NK-92 treated with Interleukin-12 subunit alpha and Interleukin-12 subunit beta, amount 100 ng/mL, for 24 hours (cell line): Measurements from ENCODE around the gene SLA2.
"Not testable (repeated sequence)": the region's sequence is repeated elsewhere in the genome, so short reads cannot be mapped to it uniquely, and the experiment has no call there.

Experiments
- DNase-seq: peaks from one replicate; lab custom pipeline; 2025; lab: John Stamatoyannopoulos, UW

Gene SLA2, protein sequence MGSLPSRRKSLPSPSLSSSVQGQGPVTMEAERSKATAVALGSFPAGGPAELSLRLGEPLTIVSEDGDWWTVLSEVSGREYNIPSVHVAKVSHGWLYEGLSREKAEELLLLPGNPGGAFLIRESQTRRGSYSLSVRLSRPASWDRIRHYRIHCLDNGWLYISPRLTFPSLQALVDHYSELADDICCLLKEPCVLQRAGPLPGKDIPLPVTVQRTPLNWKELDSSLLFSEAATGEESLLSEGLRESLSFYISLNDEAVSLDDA

DNA sequence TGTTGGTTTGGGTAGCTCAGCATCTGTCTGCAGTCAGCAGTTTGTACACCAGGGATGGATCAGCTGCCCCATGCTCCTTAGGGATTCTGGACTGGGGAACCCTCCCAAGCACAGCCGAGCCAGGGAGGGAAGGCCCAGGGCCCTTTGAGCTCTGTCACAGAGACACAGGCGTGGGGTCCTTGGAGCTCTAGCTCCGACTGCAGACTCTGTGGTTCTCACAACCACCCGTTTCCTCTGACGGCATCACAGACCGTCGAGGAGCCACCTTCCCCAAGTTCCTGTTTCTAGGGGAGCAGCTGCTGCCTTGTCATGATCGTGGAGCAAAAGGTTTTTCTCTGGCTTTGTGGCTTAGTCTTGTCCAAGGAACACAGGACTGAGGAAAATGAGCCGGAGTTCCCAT lies at the start of gene SLA2:
Gene SLA2 (minus strand): TSS at position 199 of the 400 bp plus-strand sequence. CDS start 4,861 bp downstream, outside the sequence.
- peak; percentile 61 for DNase-seq

DNA sequence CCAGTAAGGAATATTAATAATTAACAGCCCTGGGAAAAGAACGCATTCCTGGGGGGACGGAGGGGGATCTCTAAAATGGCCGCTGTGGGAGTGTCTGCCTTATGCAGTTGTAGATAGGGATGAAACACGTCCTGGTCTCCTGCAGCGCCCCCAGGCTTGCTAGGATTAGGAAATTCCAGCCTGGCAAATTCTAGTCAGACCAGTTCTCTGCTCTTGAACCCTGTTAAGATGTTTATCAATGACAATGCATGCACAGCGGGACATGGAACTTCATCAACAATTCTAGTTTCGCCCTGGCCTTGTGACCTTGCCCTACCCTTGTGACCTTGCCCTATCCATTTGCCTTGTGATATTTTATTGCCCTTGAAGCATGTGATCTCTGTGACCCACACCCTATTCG lies 49.5 kb upstream of the SLA2 start:
- not testable (repeated sequence) for DNase-seq

DNA sequence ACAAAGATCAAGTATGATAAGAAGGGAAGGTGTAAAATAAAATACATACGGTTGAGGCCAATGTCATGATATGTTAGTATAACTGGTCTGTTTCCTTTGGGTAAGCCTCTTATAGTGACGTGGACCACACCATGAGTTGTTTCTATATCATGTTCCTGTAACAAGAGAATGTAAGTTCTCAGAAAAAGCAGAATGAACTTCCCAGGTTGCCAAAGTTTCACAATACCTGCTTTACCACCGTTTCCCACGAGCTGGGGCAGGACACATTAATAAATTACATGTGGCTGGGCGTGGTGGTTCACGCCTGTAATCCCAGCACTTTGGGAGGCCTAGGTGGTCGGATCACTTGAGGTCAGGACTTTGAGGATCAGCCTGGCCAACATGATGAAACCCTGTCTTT lies 42.6 kb upstream of the SLA2 start:
- DNase-seq, result no peak

DNA sequence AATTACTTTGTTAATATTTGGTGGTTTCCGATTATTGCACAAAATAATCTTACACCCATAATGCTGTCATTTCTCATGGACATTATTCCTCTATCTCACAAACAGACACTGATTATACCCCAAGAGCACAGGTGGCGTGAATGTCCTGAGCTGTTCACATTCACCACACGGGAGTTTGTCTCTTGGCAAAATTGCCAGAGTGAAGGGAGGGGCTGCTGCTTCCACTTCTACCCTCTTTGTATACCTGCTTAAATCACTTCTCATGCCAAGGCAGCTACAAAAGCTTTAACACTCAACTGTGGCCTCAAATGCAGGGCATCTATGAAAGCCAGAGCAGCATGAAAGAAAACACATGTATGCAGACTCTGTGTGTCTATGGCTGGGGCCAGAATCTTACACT lies 41.9 kb upstream of the SLA2 start:
- no peak for DNase-seq

DNA sequence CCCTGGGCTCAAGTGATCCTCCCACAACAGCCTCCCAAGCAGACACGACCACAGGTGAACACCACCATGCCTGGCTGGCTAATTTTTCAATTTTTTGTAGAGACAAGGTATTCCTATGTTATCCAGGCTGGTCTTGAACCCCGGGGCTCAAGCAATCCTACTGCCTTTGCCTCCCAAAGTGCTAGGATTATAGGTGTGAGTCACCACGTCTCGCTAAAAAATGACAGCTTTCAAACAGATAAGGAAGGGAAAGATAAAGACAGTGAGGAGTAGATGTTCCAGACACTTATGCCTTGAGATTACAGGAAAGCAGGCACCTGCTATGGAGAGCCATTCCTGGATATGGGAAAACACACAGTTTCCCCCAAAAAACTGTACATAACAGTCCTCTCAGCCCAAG lies 40.9 kb upstream of the SLA2 start:
- DNase-seq, result no peak

DNA sequence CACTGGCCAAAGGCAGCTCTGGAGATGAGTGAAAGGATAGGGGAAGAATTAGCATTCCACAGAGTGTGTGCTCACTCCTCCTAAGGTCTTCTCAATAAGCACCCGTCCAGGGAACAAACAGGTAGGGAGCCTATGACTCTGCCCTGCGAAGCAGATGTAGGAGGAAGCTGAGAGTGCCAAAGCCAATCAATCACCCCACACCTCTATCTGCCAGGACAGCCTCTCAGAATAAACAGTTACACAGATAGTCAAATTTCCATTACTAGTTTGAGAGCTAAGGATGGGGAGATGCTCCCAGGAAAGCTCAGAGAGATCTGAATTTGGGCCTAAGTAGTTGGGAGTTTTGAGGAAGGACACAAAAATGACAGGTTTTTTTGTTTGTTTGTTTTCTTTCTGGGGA lies 40.5 kb upstream of the SLA2 start:
- DNase-seq, result no peak

DNA sequence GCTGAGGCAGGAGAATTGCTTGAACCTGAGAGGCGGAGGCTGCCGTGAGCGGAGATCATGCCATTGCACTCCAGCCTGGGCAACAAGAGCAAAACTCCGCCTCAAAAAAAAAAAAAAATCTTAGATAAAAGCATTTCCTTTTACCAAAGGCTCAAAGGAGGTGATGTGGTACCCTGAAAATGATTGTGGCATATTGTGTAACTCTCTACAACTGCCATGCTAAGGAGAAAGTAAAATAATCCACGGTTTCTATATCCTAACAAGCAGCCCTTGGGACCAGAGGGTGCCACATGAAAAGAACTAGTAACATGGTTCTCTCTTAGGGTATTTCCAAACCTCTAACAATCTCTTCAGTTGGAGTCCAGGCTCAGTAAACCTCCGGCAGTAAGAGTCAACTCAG lies 38.8 kb upstream of the SLA2 start:
- DNase-seq, result no peak

DNA sequence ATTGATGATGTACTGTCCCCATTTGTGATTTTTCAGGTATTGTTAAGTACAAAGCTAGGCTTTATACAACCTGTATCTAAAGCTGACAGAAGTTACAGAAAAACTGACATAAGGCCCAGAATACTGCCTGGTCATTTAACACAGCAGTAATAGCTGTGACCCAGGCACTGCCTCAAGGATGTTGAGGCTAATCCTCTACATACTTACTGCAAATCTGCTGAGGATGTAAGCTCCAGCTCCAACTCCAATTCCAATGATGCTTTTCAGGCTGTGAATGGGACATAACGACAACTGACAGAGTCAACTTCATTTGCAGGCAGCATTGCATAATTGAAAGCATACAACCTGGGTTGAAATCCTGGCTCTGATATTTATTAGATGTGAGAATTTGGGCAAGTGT lies 36.3 kb upstream of the SLA2 start:
- no peak for DNase-seq

DNA sequence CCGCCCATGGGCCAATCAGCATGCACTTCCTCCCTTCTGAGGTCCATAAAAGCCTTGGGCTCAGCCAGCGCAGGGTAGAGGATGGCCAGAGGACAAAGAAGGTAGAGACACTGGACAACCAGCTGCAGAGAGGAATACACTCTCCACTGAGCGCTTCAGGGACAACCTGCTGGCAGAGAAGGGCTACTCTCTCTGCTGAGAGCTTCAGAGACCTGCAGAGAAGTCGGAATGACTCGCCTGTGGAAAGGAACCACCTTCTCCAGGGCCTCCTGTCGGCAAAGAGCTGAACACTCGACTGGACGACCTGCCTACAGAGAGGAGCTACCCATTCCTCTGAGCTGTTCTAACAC lies 31.4 kb upstream of the SLA2 start:
- no peak for DNase-seq

DNA sequence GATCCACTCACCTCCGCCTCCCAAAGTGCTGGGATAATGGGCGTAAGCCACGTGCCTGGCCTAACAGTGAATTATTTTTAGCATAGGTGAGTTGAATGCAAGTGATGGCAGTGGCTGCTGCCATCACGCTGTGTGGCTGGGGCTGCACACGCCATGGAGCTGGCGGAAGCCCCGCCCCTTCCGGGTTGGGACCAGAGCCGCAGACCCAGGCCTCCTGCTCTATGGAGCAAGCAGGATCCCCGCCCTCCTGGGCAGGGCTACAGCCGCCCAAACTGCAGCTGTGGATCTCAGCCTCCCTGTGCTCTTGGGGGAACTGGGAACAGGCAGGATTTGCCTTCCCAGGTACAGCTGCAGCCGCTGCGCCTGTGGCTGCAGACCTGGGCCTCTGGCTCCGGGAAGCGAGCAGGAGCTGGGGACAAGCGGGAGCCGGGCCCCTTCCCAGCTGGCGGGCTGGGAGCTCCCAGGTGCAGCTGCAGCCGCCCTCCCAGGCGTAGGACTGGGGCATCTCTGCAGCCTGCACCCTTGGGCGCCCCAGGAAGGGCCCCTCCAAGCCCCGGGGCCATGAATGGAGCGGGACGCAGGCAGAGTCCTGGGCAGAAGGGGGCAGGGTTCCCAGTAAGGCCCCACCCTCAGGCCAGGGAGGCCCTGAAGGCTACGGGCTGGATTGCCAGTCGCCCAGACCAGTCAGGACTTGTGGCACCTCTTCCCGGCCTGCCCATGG lies 30.9 kb upstream of the SLA2 start:
- DNase-seq, result no peak

DNA sequence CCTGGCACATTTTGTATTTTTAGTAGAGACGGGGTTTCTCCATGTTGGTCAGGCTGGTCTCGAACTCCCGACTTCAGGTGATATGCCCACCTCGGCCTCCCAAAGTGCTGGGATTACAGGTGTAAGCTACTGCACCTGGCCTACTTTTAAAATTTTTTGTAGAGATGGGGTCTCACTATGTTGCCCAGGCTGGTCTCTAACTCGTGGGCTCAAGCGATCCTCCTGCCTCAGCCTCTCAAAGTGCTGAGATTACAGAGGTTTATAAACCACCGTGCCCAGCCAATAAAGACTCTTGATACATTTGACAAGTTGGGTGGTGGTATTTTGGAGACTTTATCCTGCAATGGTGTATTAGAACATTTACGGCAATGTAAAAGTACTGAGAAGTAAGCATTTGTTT lies 29.5 kb upstream of the SLA2 start:
- DNase-seq, result not testable (repeated sequence)

DNA sequence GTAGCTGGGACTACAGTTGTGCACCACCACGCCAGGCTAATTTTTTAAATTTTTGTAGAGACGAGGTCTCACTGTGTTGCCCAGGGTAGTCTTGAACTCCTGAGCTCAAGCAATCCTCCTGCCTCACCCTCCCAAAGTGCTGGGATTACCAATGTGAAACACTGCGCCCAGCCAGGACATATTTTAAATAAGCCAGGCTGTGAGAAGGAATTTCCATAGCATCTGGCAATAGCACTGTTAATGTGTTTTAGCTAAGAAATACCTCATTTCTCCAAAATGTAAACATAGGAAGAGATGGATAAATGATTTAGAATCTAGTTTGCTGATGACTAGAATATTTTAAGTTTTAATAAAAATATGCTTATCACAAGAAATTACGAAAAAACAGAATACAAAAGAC lies 27.0 kb upstream of the SLA2 start:
- DNase-seq, result no peak

DNA sequence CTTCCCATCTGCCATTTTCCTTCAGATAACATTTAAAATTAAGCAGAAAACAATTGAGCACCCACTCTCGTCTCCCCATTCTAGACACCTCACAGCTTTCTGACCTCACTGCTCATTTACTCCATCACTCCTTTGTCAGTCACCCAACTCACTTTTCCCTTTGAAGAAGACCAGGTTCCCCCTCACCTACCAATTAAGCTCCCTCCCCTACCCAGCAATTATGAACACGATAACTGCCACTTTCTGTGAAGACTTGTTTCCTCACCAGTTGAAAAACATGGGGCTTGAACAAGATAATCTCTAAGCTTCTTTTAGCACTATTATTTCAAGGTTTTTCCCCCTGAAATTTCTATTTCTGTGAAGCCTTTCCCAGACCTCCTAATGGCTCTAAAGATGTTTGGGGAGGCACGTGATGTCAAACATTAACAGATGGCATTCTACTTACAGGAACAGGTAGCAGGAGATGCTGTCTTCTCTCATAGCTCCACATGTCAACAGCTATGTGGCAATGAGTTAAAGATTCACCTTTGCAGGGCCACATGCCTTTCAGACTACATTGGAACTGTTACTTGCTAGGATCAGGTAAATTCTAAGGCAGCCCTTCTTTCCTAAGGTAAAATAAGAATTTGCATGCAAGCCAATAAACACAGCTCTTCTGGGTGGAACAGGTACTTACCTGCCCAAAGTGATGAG lies 24.8 kb upstream of the SLA2 start:
- DNase-seq, result no peak

DNA sequence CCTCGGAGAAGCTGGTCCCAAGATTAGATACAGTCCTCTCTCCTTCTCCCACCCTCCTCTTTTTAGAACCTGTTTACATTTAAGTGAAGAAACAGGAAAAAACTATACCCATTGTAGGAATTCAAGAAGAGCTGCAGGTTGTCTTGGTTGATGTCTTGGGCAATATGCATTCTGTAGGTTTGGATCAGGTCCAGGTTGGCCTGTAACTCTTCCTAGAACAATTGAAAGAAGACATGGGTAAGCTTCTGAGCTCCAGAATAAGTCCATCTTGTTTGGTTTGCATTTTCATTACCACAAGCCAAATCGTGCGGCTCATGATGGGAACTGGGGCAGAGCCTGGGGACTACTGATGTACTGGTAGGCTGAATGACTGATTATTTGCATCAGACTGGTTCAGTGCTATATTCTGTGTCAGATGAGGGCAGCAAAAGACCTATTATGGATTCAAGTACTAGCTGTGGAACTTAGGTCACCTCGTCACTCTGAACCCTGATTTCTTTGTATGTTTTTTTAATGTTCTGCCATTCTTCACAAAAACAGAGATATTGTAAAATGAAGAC lies 20.3 kb upstream of the SLA2 start:
- DNase-seq, result no peak

DNA sequence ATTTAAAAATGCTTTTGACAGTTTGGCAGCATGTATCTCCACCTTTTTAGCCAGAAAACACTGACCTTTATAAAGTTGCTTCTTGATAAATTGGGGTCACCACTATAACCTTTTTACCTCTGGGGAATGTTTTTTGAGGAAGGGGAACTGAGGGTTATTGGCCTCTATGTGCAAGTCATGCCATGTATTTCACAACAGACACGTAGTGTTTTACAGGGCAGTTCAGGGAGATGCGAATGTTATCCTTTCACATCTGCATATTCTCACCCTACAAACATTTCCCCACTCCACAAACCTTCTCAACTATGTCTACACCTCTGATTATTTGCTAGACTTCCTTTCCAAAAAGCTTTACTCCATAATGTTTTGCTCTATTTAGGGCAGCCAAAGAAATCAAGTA lies 17.0 kb upstream of the SLA2 start:
- DNase-seq, result no peak

DNA sequence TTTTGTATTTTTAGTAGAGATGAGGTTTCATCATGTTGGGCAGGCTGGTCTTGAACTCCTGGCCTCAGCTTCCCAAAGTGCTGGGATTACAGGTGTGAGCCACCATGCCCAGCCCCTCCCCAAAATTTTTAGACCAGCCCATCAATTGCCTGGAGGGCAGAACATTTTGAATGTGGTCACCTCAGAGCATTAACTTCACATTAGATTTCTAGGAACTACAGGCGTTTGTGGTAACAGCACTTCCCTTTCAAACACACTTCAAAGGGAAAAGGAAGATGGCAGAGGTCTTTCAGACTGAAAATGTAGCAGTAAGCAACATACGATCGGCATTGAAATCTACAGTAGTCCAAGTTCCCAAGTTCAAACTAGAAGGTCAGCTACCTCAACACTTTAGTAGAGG lies 12.3 kb upstream of the SLA2 start:
- DNase-seq, result no peak

DNA sequence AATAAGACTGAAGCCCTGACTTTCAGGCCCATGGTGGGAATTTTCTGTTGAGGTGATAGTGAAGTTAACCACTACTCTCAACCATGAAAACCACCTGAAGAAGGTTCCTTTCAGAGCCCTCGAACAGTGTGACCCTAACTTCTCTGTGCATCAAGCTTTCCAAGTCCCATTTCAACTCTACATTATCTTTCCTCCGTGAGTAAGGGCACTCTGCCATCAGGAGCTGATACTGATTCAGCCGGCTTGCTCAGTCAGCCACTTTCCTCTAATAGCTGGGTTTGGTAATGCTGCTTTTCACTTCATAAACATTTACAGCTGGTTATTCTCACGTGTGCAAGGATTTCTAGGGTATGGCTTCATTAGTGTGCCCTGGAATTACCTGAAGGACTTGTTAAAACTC lies 10.7 kb upstream of the SLA2 start:
- DNase-seq, result no peak

DNA sequence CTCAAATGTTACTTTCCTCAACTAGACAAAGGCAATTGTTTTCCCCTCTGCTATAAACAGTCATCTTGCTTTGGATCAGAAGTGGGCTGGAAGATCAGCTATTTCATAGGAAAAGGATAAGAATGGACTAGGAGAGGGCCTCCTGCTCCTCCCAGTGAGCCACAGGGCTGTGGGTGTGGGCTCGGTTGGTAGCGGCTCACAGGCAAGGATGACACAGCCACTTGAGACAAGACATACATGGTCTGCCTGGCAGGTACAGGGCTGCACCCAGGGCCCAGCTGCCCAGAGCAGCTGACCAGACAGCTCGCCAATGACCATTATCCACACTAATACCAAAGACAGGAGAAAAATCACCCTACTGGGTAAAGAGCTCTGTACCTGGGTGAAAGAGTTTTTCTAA lies 9.0 kb upstream of the SLA2 start:
- DNase-seq, result no peak

DNA sequence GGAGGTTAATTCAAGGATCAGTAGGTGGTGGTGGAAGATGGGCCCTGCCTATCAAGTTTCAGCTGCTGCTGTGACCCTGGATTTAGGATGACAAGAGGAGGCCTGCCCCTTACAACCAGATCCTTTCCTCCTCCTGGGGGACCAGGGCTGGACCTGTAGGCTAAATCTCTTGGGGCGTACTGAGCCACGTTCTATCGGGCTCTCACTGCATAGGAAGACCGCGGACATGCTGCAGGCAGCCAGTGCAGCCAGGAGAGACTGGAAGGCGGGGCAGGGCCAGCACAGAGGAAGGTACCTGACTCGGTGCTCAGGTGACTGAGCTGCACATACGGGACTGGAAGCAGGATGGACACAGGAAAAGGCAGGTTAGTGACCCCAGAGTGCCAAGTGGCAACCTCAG lies 8.5 kb upstream of the SLA2 start:
- DNase-seq, result no peak

DNA sequence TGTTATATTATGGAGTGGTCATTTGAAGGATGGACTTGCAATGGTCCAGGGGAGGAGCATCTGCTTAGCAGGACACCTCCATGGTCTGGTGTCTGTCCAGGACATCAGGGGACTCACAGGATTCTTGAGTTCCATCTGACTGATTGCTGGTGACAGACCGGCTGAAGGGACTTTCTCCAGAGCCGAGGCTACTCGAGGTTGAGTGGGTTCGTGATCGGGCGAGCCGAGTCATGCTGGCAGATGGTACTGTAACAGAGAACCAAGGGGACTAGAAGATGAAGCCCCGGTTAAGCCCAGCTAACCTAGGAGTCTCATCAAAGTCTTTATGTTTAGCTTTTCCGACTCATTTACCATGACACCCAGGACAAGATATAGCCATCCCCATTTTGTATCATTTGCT lies 7.5 kb upstream of the SLA2 start:
- DNase-seq, result no peak

DNA sequence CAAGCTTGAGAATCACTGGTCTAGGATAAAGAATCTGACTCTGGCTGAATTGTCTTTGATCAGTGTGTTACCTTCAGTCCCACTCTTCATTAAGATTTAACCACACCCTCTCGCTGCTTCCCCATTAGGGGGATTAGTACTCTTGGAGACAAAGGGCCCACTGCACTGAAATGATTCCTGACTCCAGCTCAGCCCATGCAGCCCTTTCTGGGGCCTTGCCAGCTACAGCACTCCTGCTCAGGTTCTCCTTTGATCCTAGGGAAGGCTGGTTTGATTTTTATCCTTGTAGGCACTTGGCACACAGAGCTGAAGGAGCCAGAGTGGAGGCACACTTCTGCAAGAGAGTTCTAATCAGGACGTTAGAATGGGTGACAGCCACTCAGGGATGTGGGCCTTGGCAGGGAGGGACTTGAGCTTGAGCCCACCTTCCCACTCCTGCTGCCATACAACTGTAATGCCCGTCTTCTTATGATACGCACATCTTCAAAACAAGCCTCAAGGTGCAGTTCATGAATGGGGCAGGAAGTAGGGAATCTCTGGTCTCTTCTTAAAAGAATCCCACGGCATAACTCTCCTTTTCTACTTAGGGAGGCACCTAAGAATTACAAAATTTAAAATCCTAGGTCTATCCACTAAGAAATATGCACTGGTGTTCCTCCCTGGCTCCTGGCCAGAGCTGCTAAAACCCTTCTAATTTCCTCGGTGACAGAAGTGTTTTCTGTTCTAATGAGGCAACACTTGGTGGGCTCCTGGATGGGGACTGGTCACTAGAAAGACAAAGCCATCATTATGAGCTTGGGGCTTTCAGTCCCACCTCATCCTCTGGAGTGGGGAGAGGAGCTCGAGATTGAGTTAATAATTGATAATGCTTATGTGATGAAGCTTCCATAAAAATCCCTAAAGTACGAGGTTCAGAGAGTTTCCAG lies 1.5 kb upstream of the SLA2 start:
- DNase-seq, result no peak

DNA sequence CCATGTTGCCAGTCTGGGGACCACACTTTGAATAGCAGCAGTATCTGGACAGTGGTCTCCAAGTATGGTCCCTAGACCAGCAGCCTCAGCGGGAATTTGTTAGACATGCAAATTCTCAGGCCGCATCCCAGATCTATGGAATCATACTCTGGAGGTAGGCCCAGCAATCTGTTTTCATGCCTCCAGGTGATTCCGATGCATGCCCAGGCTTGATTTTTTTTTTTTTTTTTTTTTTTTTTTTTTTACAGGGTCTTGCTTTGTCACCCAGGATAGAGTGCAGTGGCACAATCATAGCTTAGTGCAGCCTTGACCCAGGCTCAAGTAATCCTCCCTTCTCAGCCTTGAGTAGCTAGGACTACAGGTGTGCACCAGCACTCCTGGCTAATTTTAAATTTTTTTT lies 682 bp upstream of the SLA2 start:
- no peak for DNase-seq
